ENCODE results near the gene PRELID1. TPM values are rescaled to one million over a fixed set of nuclear protein-coding genes. Genes with fewer than 3 reads are reported as not detected.
"Not testable (repeated sequence)": the region's sequence is repeated elsewhere in the genome, so short reads cannot be mapped to it uniquely, and the experiment has no call there.

PRELID1 gene
- polyA plus RNA-seq, 1 experiment, result 135 TPM

GRCh38 chr5:177301503-177302165, 2.0 kb upstream of the PRELID1 start:
- no peak for DNase-seq (ENCODE audit: low read depth, low spot score)
- Histone ChIP-seq H3K27me3 (ENCODE audit: control insufficient read depth, insufficient read depth, low read length) (no peaks in the 10 kb centered on the region), H3K9me3 (ENCODE audit: control insufficient read depth, insufficient read depth, low read length) (no peaks in the 10 kb centered on the region; the same call in 1 of the 2 replicates), H3K27ac (ENCODE audit: low read depth, low read length) (no peak overlapping the region), H3K4me3 (ENCODE audit: low read depth, low read length) (no peak overlapping the region)
- CTCF ChIA-PET, result interaction anchor here (0.8 to 4.0 kb wide), 3 partner anchors 8 to 230 kb away, joined by 5 to 33 read pairs (median 22); no protein-coding TSS in a partner anchor
- POLR2A ChIA-PET, result no interaction called here
- TF ChIP-seq, protein P1, sequence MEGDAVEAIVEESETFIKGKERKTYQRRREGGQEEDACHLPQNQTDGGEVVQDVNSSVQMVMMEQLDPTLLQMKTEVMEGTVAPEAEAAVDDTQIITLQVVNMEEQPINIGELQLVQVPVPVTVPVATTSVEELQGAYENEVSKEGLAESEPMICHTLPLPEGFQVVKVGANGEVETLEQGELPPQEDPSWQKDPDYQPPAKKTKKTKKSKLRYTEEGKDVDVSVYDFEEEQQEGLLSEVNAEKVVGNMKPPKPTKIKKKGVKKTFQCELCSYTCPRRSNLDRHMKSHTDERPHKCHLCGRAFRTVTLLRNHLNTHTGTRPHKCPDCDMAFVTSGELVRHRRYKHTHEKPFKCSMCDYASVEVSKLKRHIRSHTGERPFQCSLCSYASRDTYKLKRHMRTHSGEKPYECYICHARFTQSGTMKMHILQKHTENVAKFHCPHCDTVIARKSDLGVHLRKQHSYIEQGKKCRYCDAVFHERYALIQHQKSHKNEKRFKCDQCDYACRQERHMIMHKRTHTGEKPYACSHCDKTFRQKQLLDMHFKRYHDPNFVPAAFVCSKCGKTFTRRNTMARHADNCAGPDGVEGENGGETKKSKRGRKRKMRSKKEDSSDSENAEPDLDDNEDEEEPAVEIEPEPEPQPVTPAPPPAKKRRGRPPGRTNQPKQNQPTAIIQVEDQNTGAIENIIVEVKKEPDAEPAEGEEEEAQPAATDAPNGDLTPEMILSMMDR (IDR thresholded peaks at IDR 0.05; ENCODE audit: low read depth, low read length), result no peak

- peak overlapping the region; percentile 47 for H3K27ac ChIP-seq (ENCODE audit: low read depth, low read length)
- TF ChIP-seq, protein P1 (IDR thresholded peaks at IDR 0.05; ENCODE audit: low read depth, low read length), result peak; percentile 26
- DNase-seq (ENCODE audit: low read depth, low spot score), result no peak
- H3K9me3 ChIP-seq (ENCODE audit: control insufficient read depth, insufficient read depth, low read length), result no peaks in the 10 kb centered on the region; the same call in 1 of the 2 replicates
- CTCF ChIA-PET, result interaction anchor here (0.8 to 4.0 kb wide), 2 partner anchors 189 to 231 kb away, joined by 5 to 33 read pairs; no protein-coding TSS in a partner anchor
- no peaks in the 10 kb centered on the region for H3K27me3 ChIP-seq (ENCODE audit: control insufficient read depth, insufficient read depth, low read length)
- H3K4me3 ChIP-seq (ENCODE audit: low read depth, low read length), result peak overlapping the region; percentile 89
- POLR2A ChIA-PET, result no interaction called here
These were observed 1.1 kb upstream of the PRELID1 start for GRCh38 chr5:177302354-177303110.

DNA sequence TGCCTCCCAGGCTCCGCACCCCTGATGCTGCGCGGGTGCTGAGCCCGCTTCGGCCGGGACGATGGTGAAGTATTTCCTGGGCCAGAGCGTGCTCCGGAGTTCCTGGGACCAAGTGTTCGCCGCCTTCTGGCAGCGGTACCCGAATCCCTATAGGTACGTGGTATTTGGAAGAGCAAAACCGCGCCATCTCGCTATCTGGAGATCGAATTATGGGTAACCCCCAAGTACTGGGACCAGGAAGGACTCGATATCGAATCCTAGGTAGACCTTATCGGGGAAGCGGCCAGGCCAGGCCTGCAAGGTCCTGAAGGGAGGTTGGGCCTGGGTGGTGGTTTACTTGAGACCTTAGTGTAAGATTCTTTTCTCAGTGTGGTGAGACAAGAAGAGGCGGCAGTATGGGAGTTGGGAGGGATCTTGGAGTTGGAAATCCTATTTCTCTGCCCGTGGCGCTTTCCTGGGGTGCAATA, 359 bp downstream of the PRELID1 start:
- no peaks in the 10 kb centered on the region; the same call in 1 of the 2 replicates for H3K9me3 ChIP-seq (ENCODE audit: control insufficient read depth, insufficient read depth, low read length)
- no peaks in the 10 kb centered on the region for H3K27me3 ChIP-seq (ENCODE audit: control insufficient read depth, insufficient read depth, low read length)
- peak overlapping the region; percentile 39 for H3K27ac ChIP-seq (ENCODE audit: low read depth, low read length)
- TF ChIP-seq, protein P1 (IDR thresholded peaks at IDR 0.05; ENCODE audit: low read depth, low read length), result no peak
- ChIA-PET CTCF (interaction anchor here (1.0 to 4.0 kb wide), 4 partner anchors 10 to 230 kb away, joined by 3 to 33 read pairs (median 4); no protein-coding TSS in a partner anchor), POLR2A (interaction anchor here (0.6 to 1.2 kb wide), 2 partner anchors 9 to 183 kb away, joined by 4 to 7 read pairs; no protein-coding TSS in a partner anchor)
- H3K4me3 ChIP-seq (ENCODE audit: low read depth, low read length), result peak overlapping the region; percentile 89
- no peak for DNase-seq (ENCODE audit: low read depth, low spot score)

DNA sequence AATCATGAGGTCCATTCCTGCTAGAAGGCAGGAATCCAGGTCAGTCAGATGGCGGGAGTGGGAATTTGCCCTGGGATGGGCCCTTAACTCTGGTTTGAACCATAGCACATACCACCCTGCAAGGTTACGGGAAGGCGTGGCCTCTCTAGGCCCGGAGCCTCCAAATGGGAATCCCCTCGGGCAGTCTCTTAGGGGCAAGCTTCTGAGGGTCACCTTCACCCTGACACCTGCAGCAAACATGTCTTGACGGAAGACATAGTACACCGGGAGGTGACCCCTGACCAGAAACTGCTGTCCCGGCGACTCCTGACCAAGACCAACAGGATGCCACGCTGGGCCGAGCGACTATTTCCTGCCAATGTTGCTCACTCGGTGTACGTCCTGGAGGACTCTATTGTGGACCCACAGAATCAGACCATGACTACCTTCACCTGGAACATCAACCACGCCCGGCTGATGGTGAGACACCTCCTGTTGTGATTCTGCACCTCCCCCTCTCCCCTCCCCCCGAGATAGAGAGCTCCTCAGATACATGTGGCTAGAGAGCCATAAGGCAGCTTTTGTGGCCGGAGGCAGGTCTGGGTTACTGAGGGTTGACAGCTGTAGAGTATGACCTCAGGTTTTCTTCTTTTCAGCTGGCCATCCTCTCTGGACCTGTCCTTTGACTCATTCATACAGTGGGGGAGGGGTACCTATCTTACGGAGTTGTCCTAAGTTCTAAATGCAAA, 957 bp downstream of the PRELID1 start:
- Histone ChIP-seq H3K4me3 (ENCODE audit: low read depth, low read length) (peak overlapping the region; percentile 89), H3K27me3 (ENCODE audit: control insufficient read depth, insufficient read depth, low read length) (no peaks in the 10 kb centered on the region), H3K27ac (ENCODE audit: low read depth, low read length) (peak overlapping the region; percentile 39), H3K9me3 (ENCODE audit: control insufficient read depth, insufficient read depth, low read length) (no peaks in the 10 kb centered on the region; the same call in 1 of the 2 replicates)
- ChIA-PET POLR2A (interaction anchor here (0.6 kb wide), 1 partner anchor 142 kb away, joined by 3 read pairs; no protein-coding TSS in a partner anchor), CTCF (interaction anchor here (0.7 to 4.0 kb wide), 2 partner anchors 14 to 191 kb away, joined by 4 to 33 read pairs; no protein-coding TSS in a partner anchor)
- TF ChIP-seq, protein P1 (IDR thresholded peaks at IDR 0.05; ENCODE audit: low read depth, low read length), result no peak
- DNase-seq (ENCODE audit: low read depth, low spot score), result no peak

- POLR2A ChIA-PET, result not testable (repeated sequence)
These were observed 2.6 kb downstream of the PRELID1 start for GRCh38 chr5:177306103-177306640.

More at GRCh38 chr5:177306103-177306640, 2.6 kb downstream of the PRELID1 start:
- H3K4me3 ChIP-seq (ENCODE audit: low read depth, low read length); DNase-seq (ENCODE audit: low read depth, low spot score); H3K27ac ChIP-seq (ENCODE audit: low read depth, low read length); H3K9me3 ChIP-seq (ENCODE audit: control insufficient read depth, insufficient read depth, low read length); H3K27me3 ChIP-seq (ENCODE audit: control insufficient read depth, insufficient read depth, low read length); CTCF ChIA-PET: not testable (repeated sequence)

Data from AG04450 (cell line).